Measurements from ENCODE around the gene SKAP2. TPM values are rescaled to one million over a fixed set of nuclear protein-coding genes. Genes with fewer than 3 reads are reported as not detected.

SKAP2 gene
- total and polyA plus RNA-seq, 2 experiments from 2014 or later: 2.5 to 4.4 TPM

DNA sequence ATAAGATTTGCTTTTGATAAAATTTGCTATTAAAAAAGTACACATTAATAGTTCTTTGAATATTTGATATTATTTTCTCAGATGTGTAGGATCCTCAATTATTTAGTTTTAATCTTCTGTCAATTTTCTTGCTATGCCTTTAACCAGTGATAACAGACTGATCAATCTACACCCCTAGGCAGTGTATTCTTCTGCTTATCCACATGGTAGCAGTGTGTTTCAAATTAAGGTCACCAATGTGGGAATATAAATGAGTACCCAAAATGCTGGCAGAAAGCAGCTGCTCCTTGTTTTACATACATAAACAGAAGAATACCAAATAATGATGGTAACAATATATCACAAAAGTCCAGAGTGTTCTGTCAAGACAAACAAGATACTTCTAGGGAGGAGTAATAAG, 87.0 kb downstream of the SKAP2 start:
- DNase-seq (ENCODE audit: low spot score): peak; percentile 24
- Histone ChIP-seq H3K4me1 (ENCODE audit: insufficient read depth) (peaks cover 22% of the 10 kb centered on the region), H3K36me3 (ENCODE audit: insufficient read depth) (no peaks in the 10 kb centered on the region), H3K9me2 (ENCODE audit: insufficient read depth) (no peaks in the 10 kb centered on the region), H2AFZ (no peak overlapping the region), H3K27ac (ENCODE audit: low read depth) (no peak overlapping the region), H4K20me1 (replicated peaks; ENCODE audit: insufficient read depth) (no peaks in the 10 kb centered on the region), H3K4me2 (no peak overlapping the region), H3F3A (replicated peaks; ENCODE audit: low read depth) (no peaks in the 10 kb centered on the region), H3K4me3 (no peak overlapping the region), H3K27me3 (ENCODE audit: insufficient read depth) (no peaks in the 10 kb centered on the region), H3K79me2 (replicated peaks; ENCODE audit: insufficient read depth) (no peaks in the 10 kb centered on the region)
- H3K9me3 Mint-ChIP-seq: no peaks in the 10 kb centered on the region
- TF ChIP-seq, protein P1, sequence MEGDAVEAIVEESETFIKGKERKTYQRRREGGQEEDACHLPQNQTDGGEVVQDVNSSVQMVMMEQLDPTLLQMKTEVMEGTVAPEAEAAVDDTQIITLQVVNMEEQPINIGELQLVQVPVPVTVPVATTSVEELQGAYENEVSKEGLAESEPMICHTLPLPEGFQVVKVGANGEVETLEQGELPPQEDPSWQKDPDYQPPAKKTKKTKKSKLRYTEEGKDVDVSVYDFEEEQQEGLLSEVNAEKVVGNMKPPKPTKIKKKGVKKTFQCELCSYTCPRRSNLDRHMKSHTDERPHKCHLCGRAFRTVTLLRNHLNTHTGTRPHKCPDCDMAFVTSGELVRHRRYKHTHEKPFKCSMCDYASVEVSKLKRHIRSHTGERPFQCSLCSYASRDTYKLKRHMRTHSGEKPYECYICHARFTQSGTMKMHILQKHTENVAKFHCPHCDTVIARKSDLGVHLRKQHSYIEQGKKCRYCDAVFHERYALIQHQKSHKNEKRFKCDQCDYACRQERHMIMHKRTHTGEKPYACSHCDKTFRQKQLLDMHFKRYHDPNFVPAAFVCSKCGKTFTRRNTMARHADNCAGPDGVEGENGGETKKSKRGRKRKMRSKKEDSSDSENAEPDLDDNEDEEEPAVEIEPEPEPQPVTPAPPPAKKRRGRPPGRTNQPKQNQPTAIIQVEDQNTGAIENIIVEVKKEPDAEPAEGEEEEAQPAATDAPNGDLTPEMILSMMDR (conservative IDR thresholded peaks at IDR 0.05; ENCODE audit: low read depth in 2 of 2): peak; percentile 23 to 32; a peak in 2 of 4 replicates
- no peak for TF ChIP-seq CREB1 (CRISPR knock-in tag; IDR thresholded peaks at IDR 0.05; ENCODE audit: low read depth)
- H3K4me1 Mint-ChIP-seq: peaks cover 3% of the 10 kb centered on the region; the same call in 2 of the 3 replicates
- H3K27me3 Mint-ChIP-seq (ENCODE audit: insufficient read depth, low read depth, poor library complexity): no peaks in the 10 kb centered on the region
- H3K36me3 Mint-ChIP-seq (ENCODE audit: low read depth): no peaks in the 10 kb centered on the region
- no peak overlapping the region for H3K4me3 Mint-ChIP-seq
- no peak overlapping the region for H3K27ac Mint-ChIP-seq
- peak; percentile 71 for ATAC-seq

DNA sequence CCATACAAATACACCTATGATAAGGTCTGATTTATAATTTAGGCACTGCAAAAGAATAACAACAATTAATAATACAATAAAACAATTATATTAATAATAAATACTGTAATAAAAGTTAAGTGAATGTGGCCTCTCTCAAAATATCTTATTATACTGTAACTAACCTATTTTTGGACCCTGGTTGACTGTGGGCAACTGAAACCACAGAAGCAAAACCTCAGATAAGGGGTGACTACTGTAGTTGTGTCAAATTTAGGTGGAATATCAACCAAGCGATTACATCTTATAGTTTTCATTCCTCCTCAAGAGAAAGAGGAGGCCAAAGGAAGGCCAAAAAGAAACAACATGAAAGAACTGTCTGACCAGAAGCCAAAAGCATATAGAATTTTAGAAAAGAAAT, 103.9 kb downstream of the SKAP2 start:
- DNase-seq (ENCODE audit: low spot score) (no peak), ATAC-seq (no peak)
- Histone ChIP-seq H3F3A (replicated peaks; ENCODE audit: low read depth) (no peaks in the 10 kb centered on the region), H4K20me1 (replicated peaks; ENCODE audit: insufficient read depth) (no peaks in the 10 kb centered on the region), H3K4me3 (no peak overlapping the region), H2AFZ (no peak overlapping the region), H3K79me2 (replicated peaks; ENCODE audit: insufficient read depth) (no peaks in the 10 kb centered on the region), H3K4me2 (no peak overlapping the region), H3K36me3 (ENCODE audit: insufficient read depth) (no peaks in the 10 kb centered on the region), H3K27me3 (ENCODE audit: insufficient read depth) (no peaks in the 10 kb centered on the region), H3K9me2 (ENCODE audit: insufficient read depth) (no peaks in the 10 kb centered on the region), H3K27ac (ENCODE audit: low read depth) (no peak overlapping the region), H3K4me1 (ENCODE audit: insufficient read depth) (no peaks in the 10 kb centered on the region)
- H3K27ac Mint-ChIP-seq: no peak overlapping the region
- H3K27me3 Mint-ChIP-seq (ENCODE audit: insufficient read depth, low read depth, poor library complexity): no peaks in the 10 kb centered on the region
- H3K36me3 Mint-ChIP-seq (ENCODE audit: low read depth): no peaks in the 10 kb centered on the region
- no peaks in the 10 kb centered on the region for H3K4me1 Mint-ChIP-seq
- peaks cover 6% of the 10 kb centered on the region; the same call in 1 of the 3 replicates for H3K9me3 Mint-ChIP-seq
- H3K4me3 Mint-ChIP-seq: no peak overlapping the region
- TF ChIP-seq EZH2 (IDR thresholded peaks at IDR 0.05; ENCODE audit: low read depth, unreplicated experiment) (no peak), JUNB (IDR thresholded peaks at IDR 0.05; ENCODE audit: unreplicated experiment) (no peak), NANOG (IDR thresholded peaks at IDR 0.05; ENCODE audit: borderline replicate concordance) (no peak), ZNF331 (CRISPR knock-in tag; IDR thresholded peaks at IDR 0.05; ENCODE audit: low read depth) (no peak), POLR2AphosphoS5 (IDR thresholded peaks at IDR 0.05; ENCODE audit: low read depth) (no peak)
- TF ChIP-seq, protein P2, sequence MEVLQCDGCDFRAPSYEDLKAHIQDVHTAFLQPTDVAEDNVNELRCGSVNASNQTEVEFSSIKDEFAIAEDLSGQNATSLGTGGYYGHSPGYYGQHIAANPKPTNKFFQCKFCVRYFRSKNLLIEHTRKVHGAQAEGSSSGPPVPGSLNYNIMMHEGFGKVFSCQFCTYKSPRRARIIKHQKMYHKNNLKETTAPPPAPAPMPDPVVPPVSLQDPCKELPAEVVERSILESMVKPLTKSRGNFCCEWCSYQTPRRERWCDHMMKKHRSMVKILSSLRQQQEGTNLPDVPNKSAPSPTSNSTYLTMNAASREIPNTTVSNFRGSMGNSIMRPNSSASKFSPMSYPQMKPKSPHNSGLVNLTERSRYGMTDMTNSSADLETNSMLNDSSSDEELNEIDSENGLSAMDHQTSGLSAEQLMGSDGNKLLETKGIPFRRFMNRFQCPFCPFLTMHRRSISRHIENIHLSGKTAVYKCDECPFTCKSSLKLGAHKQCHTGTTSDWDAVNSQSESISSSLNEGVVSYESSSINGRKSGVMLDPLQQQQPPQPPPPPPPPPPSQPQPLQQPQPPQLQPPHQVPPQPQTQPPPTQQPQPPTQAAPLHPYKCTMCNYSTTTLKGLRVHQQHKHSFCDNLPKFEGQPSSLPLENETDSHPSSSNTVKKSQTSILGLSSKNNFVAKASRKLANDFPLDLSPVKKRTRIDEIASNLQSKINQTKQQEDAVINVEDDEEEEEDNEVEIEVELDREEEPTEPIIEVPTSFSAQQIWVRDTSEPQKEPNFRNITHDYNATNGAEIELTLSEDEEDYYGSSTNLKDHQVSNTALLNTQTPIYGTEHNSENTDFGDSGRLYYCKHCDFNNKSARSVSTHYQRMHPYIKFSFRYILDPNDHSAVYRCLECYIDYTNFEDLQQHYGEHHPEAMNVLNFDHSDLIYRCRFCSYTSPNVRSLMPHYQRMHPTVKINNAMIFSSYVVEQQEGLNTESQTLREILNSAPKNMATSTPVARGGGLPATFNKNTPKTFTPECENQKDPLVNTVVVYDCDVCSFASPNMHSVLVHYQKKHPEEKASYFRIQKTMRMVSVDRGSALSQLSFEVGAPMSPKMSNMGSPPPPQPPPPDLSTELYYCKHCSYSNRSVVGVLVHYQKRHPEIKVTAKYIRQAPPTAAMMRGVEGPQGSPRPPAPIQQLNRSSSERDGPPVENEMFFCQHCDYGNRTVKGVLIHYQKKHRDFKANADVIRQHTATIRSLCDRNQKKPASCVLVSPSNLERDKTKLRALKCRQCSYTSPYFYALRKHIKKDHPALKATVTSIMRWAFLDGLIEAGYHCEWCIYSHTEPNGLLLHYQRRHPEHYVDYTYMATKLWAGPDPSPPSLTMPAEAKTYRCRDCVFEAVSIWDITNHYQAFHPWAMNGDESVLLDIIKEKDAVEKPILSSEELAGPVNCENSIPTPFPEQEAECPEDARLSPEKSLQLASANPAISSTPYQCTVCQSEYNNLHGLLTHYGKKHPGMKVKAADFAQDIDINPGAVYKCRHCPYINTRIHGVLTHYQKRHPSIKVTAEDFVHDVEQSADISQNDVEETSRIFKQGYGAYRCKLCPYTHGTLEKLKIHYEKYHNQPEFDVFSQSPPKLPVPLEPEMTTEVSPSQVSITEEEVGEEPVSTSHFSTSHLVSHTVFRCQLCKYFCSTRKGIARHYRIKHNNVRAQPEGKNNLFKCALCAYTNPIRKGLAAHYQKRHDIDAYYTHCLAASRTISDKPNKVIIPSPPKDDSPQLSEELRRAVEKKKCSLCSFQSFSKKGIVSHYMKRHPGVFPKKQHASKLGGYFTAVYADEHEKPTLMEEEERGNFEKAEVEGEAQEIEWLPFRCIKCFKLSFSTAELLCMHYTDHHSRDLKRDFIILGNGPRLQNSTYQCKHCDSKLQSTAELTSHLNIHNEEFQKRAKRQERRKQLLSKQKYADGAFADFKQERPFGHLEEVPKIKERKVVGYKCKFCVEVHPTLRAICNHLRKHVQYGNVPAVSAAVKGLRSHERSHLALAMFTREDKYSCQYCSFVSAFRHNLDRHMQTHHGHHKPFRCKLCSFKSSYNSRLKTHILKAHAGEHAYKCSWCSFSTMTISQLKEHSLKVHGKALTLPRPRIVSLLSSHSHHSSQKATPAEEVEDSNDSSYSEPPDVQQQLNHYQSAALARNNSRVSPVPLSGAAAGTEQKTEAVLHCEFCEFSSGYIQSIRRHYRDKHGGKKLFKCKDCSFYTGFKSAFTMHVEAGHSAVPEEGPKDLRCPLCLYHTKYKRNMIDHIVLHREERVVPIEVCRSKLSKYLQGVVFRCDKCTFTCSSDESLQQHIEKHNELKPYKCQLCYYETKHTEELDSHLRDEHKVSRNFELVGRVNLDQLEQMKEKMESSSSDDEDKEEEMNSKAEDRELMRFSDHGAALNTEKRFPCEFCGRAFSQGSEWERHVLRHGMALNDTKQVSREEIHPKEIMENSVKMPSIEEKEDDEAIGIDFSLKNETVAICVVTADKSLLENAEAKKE (CRISPR knock-in tag; IDR thresholded peaks at IDR 0.05): no peak
- TF ChIP-seq, protein P3, sequence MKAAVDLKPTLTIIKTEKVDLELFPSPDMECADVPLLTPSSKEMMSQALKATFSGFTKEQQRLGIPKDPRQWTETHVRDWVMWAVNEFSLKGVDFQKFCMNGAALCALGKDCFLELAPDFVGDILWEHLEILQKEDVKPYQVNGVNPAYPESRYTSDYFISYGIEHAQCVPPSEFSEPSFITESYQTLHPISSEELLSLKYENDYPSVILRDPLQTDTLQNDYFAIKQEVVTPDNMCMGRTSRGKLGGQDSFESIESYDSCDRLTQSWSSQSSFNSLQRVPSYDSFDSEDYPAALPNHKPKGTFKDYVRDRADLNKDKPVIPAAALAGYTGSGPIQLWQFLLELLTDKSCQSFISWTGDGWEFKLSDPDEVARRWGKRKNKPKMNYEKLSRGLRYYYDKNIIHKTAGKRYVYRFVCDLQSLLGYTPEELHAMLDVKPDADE (IDR thresholded peaks at IDR 0.05): no peak
- TF ChIP-seq, protein P1 (conservative IDR thresholded peaks at IDR 0.05; ENCODE audit: low read depth in 2 of 2): no peak

All from GM23338 (cell line).